Endothelial cell of umbilical vein (primary cell): Measurements from ENCODE around the gene SLC39A11.

ENCODE experiments used
- EZH2 ChIP-seq: IDR thresholded peaks from 2 replicates; pipeline ENCODE4 v1.6.1; 2012; ENCODE audit warnings: borderline replicate concordance, low read depth, mild to moderate bottlenecking, moderate library complexity, low read length, inconsistent platforms; ENCODE audit not compliant: severe bottlenecking
- FOS ChIP-seq: IDR thresholded peaks from 2 replicates; pipeline ENCODE4 v1.6.1; 2011; ENCODE audit warnings: mild to moderate bottlenecking, low read length, moderate library complexity, borderline replicate concordance; ENCODE audit not compliant: insufficient read depth
- GATA2 ChIP-seq: IDR thresholded peaks from 2 replicates; pipeline ENCODE4 v1.7.0; 2011; ENCODE audit warnings: low read depth, mild to moderate bottlenecking, moderate library complexity, mixed read lengths, low read length; ENCODE audit not compliant: insufficient read length, insufficient read depth
- MYC ChIP-seq: IDR thresholded peaks from one replicate; pipeline ENCODE4 v1.6.1; 2011; ENCODE audit warnings: mild to moderate bottlenecking, low read depth, low read length
- POLR2A ChIP-seq: IDR thresholded peaks from 2 replicates; pipeline ENCODE4 v1.6.1; 2012; ENCODE audit warnings: low read depth, mild to moderate bottlenecking, control low read depth, low read length
- POLR2AphosphoS5 ChIP-seq: IDR thresholded peaks from 2 replicates; pipeline ENCODE4 v1.6.1; 2012; ENCODE audit warnings: low read depth, mild to moderate bottlenecking, control low read depth, low read length, moderate library complexity; ENCODE audit not compliant: insufficient read depth
- TF ChIP-seq, protein P1 (sequence below): IDR thresholded peaks from 2 replicates; pipeline ENCODE4 v1.6.1; 2011; ENCODE audit not compliant: insufficient read depth, insufficient read length
- TF ChIP-seq, protein P2 (sequence below), 2 donors: IDR thresholded peaks; 1 replicate in 1 of 2; 2 replicates in 1 of 2; pipeline ENCODE4 v1.5.1; 2011; ENCODE audit warnings: low read length in 2 of 2, mild to moderate bottlenecking in 2 of 2, moderate library complexity in 2 of 2, control low read depth in 1 of 2, inconsistent platforms in 1 of 2, low read depth in 1 of 2; ENCODE audit not compliant: insufficient read depth in 1 of 2; ENCODE audit errors: extremely low read depth in 1 of 2

DNA sequence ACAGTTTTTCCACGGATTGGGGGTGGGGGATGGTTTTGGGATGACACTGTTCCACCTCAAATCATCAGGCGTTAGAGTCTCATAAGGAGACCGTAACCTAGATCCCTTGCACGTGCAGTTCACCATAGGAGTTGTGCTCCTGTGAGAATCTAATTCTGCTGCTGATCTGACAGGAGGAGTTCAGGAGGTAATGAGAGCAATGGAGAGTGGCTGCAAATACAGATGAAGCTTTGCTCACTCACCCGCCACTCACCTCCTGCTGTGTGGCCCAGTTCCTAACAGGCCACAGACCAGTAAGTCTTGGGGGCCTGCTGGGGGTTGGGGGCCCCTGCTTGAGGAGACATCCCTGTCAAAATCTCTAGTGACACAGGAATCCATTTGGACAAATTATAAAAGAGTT, 29.8 kb downstream of the SLC39A11 start:
- TF ChIP-seq POLR2AphosphoS5 = no peak
- TF ChIP-seq MYC = no peak
- TF ChIP-seq, protein P1, sequence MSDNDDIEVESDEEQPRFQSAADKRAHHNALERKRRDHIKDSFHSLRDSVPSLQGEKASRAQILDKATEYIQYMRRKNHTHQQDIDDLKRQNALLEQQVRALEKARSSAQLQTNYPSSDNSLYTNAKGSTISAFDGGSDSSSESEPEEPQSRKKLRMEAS = no peak
- no peak for TF ChIP-seq EZH2
- TF ChIP-seq GATA2 = no peak
- TF ChIP-seq, protein P2, sequence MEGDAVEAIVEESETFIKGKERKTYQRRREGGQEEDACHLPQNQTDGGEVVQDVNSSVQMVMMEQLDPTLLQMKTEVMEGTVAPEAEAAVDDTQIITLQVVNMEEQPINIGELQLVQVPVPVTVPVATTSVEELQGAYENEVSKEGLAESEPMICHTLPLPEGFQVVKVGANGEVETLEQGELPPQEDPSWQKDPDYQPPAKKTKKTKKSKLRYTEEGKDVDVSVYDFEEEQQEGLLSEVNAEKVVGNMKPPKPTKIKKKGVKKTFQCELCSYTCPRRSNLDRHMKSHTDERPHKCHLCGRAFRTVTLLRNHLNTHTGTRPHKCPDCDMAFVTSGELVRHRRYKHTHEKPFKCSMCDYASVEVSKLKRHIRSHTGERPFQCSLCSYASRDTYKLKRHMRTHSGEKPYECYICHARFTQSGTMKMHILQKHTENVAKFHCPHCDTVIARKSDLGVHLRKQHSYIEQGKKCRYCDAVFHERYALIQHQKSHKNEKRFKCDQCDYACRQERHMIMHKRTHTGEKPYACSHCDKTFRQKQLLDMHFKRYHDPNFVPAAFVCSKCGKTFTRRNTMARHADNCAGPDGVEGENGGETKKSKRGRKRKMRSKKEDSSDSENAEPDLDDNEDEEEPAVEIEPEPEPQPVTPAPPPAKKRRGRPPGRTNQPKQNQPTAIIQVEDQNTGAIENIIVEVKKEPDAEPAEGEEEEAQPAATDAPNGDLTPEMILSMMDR (IDR thresholded peaks at IDR 0.05; ENCODE audit: extremely low read depth in 1 of 2, insufficient read depth in 1 of 2, low read depth in 1 of 2, low read length in 2 of 2) = no peak
- no peak for TF ChIP-seq POLR2A
- TF ChIP-seq FOS = no peak
